GM23338 (cell line): ENCODE data around the gene PHTF2. TPM values are rescaled to one million over a fixed set of nuclear protein-coding genes. Genes with fewer than 3 reads are reported as not detected.

Source experiments
- ATAC-seq: fragments of 200-7000 bp; cut with Tn5 transposase; 3 replicates; pipeline ENCODE4 v1.9.1; 2020
- DNase-seq: peaks from one replicate; pipeline ENCODE4 v3.0.0-alpha.2; 2015; ENCODE audit warnings: low spot score
- H2AFZ ChIP-seq: fragments of 200-600 bp; sonication (generic); 2 replicates; pipeline ENCODE4 v1.8.0; 2016; ENCODE audit warnings: antibody characterized with exemption, mild to moderate bottlenecking, moderate library complexity
- H3F3A ChIP-seq: fragments of 200-600 bp; sonication (generic); replicated peaks from 2 replicates; pipeline ENCODE4 v1.8.0; 2017; ENCODE audit warnings: antibody characterized with exemption, mixed run types, low read depth
- H3K27ac ChIP-seq: fragments of 200-600 bp; sonication (generic); 2 replicates; pipeline ENCODE4 v1.6.1; 2016; ENCODE audit warnings: low read depth
- H3K27me3 ChIP-seq: fragments of 200-600 bp; sonication (generic); 2 replicates; pipeline ENCODE4 v1.8.0; 2016; ENCODE audit warnings: mild to moderate bottlenecking, mixed run types, moderate library complexity; ENCODE audit not compliant: insufficient read depth
- H3K36me3 ChIP-seq: fragments of 200-600 bp; sonication (generic); 2 replicates; pipeline ENCODE4 v1.8.0; 2016; ENCODE audit warnings: mild to moderate bottlenecking; ENCODE audit not compliant: insufficient read depth
- H3K4me1 ChIP-seq: fragments of 200-600 bp; sonication (generic); 2 replicates; pipeline ENCODE4 v1.8.0; 2016; ENCODE audit warnings: mild to moderate bottlenecking, moderate library complexity; ENCODE audit not compliant: insufficient read depth
- H3K4me2 ChIP-seq: fragments of 200-600 bp; sonication (generic); 2 replicates; pipeline ENCODE4 v1.7.1; 2017; ENCODE audit warnings: mixed run types
- H3K4me3 ChIP-seq: fragments of 200-600 bp; sonication (generic); 2 replicates; pipeline ENCODE4 v1.6.1; 2016; ENCODE audit warnings: mixed run types
- H3K79me2 ChIP-seq: fragments of 200-600 bp; sonication (generic); replicated peaks from 2 replicates; pipeline ENCODE4 v1.8.0; 2017; ENCODE audit warnings: mild to moderate bottlenecking; ENCODE audit not compliant: insufficient read depth
- H3K9me2 ChIP-seq: fragments of 200-600 bp; sonication (generic); 2 replicates; pipeline ENCODE4 v1.8.0; 2017; ENCODE audit not compliant: insufficient read depth
- H4K20me1 ChIP-seq: fragments of 200-600 bp; sonication (generic); replicated peaks from 2 replicates; pipeline ENCODE4 v1.8.0; 2017; ENCODE audit warnings: mild to moderate bottlenecking; ENCODE audit not compliant: insufficient read depth
- H3K27ac Mint-ChIP-seq: 2 replicates; pipeline ENCODE4 v1.8.0; 2020; ENCODE audit warnings: inconsistent platforms, mild to moderate bottlenecking, moderate library complexity, mixed read lengths
- H3K27me3 Mint-ChIP-seq: 3 replicates; pipeline ENCODE4 v1.8.0; 2022; ENCODE audit warnings: low read depth, mild to moderate bottlenecking, moderate library complexity, mixed read lengths, inconsistent platforms; ENCODE audit not compliant: insufficient read depth, poor library complexity
- H3K36me3 Mint-ChIP-seq: 3 replicates; pipeline ENCODE4 v1.8.0; 2021; ENCODE audit warnings: low read depth, mild to moderate bottlenecking, inconsistent platforms, moderate library complexity, mixed read lengths
- H3K4me1 Mint-ChIP-seq: 3 replicates; pipeline ENCODE4 v1.8.0; 2020; ENCODE audit warnings: mild to moderate bottlenecking, inconsistent platforms, mixed read lengths
- H3K4me3 Mint-ChIP-seq: 3 replicates; pipeline ENCODE4 v1.8.0; 2021; ENCODE audit warnings: moderate library complexity, mild to moderate bottlenecking, inconsistent platforms, mixed read lengths
- H3K9me3 Mint-ChIP-seq: 3 replicates; pipeline ENCODE4 v1.8.0; 2020; ENCODE audit warnings: moderate library complexity, mild to moderate bottlenecking, inconsistent platforms, mixed read lengths
- CREB1 ChIP-seq: fragments of 250-450 bp; sonication (Bioruptor Pico); IDR thresholded peaks from 2 replicates; pipeline ENCODE4 v1.5.0; 2020; ENCODE audit warnings: low read depth, mild to moderate bottlenecking, moderate library complexity
- CTCF ChIP-seq, 2 experiments: fragments of 200-600 bp in 1 of 2; sonication (generic) in 1 of 2; conservative IDR thresholded peaks; 2 replicates each; pipeline versions ENCODE4 v1.5.1 to v1.6.1; 2016 to 2017; ENCODE audit warnings: antibody characterized with exemption in 2 of 2, low read depth in 2 of 2, mild to moderate bottlenecking in 2 of 2, moderate library complexity in 1 of 2
- ETS1 ChIP-seq: IDR thresholded peaks from 2 replicates; pipeline ENCODE4 v1.6.1; 2016; ENCODE audit warnings: antibody characterized with exemption
- EZH2 ChIP-seq: fragments of 200-600 bp; sonication (generic); IDR thresholded peaks from one replicate; pipeline ENCODE4 v1.8.0; 2017; ENCODE audit warnings: antibody characterized with exemption, mild to moderate bottlenecking, low read depth; ENCODE audit not compliant: unreplicated experiment
- EZH2phosphoT487 ChIP-seq: fragments of 200-600 bp; sonication (generic); IDR thresholded peaks from one replicate; pipeline ENCODE4 v1.8.1; 2018; ENCODE audit warnings: antibody characterized with exemption; ENCODE audit not compliant: unreplicated experiment
- JUNB ChIP-seq: IDR thresholded peaks from one replicate; pipeline ENCODE4 v1.6.1; 2016; ENCODE audit warnings: antibody characterized with exemption; ENCODE audit not compliant: unreplicated experiment
- NANOG ChIP-seq: IDR thresholded peaks from 2 replicates; pipeline ENCODE4 v1.6.1; 2016; ENCODE audit warnings: antibody characterized with exemption, borderline replicate concordance
- POLR2AphosphoS5 ChIP-seq: IDR thresholded peaks from 2 replicates; pipeline ENCODE4 v1.6.1; 2016; ENCODE audit warnings: antibody characterized with exemption, low read depth
- REST ChIP-seq: IDR thresholded peaks from one replicate; pipeline ENCODE4 v1.6.1; 2018; ENCODE audit warnings: antibody characterized with exemption; ENCODE audit not compliant: unreplicated experiment
- STAT1 ChIP-seq: IDR thresholded peaks from one replicate; pipeline ENCODE4 v1.6.1; 2016; ENCODE audit warnings: antibody characterized with exemption; ENCODE audit not compliant: unreplicated experiment
- ZNF114 ChIP-seq: fragments of 250-450 bp; sonication (Bioruptor Pico); IDR thresholded peaks from 2 replicates; pipeline ENCODE4 v1.5.0; 2020; ENCODE audit warnings: mild to moderate bottlenecking, moderate library complexity
- ZNF331 ChIP-seq: fragments of 250-450 bp; sonication (Bioruptor Pico); IDR thresholded peaks from 2 replicates; pipeline ENCODE4 v1.5.0; 2020; ENCODE audit warnings: low read depth, mild to moderate bottlenecking, moderate library complexity
- ZNF462 ChIP-seq: fragments of 250-450 bp; sonication (Bioruptor Pico); IDR thresholded peaks from 2 replicates; pipeline ENCODE4 v1.5.0; 2020; ENCODE audit warnings: mild to moderate bottlenecking, moderate library complexity
- polyA plus RNA-seq: library from polyadenylated mRNA; unstranded; fragments of >200 nt; fragmentation: Nextera tagmentation; extraction: Ambion mirVana; gene quantifications from 2 replicates; pipeline ENCODE4 v1.2.1, GENCODE V29; 2016
- total RNA-seq: library from RNA; depleted of rRNA; stranded (reverse); fragments of >200 nt; shearing (Covaris generic); gene quantifications from 2 replicates; pipeline ENCODE4 v1.2.3, GENCODE V29; 2014

PHTF2 gene
- total and polyA plus RNA-seq, 2 experiments from 2014 or later: 14.6 to 24.1 TPM

- Histone ChIP-seq H3K79me2 (no peaks in the 10 kb centered on the region), H4K20me1 (no peaks in the 10 kb centered on the region), H2AFZ (no peak overlapping the region), H3K4me3 (no peak overlapping the region), H3K36me3 (no peaks in the 10 kb centered on the region), H3K9me2 (0 out of 2 replicates have a peak, but pooled peaks cover 5% of the 10 kb centered on the region), H3K27me3 (no peaks in the 10 kb centered on the region), H3F3A (no peaks in the 10 kb centered on the region; the same call in 1 of the 2 replicates), H3K4me1 (peaks cover 7% of the 10 kb centered on the region; the same call in 1 of the 2 replicates), H3K27ac (no peak overlapping the region), H3K4me2 (no peak overlapping the region)
- DNase-seq: no peak
- peaks cover 12% of the 10 kb centered on the region for H3K4me1 Mint-ChIP-seq
- H3K27ac Mint-ChIP-seq: no peak overlapping the region
- H3K27me3 Mint-ChIP-seq: peaks cover 1% of the 10 kb centered on the region
- H3K9me3 Mint-ChIP-seq: no peaks in the 10 kb centered on the region
- no peak overlapping the region for H3K4me3 Mint-ChIP-seq
- ATAC-seq: no peak
- no peaks in the 10 kb centered on the region for H3K36me3 Mint-ChIP-seq
- no peak for TF ChIP-seq EZH2
- no peak for TF ChIP-seq ZNF331 (CRISPR knock-in tag)
- TF ChIP-seq ETS1: no peak
- no peak for TF ChIP-seq CTCF (conservative IDR thresholded peaks at IDR 0.05; ENCODE audit: low read depth in 2 of 2)
- TF ChIP-seq NANOG: no peak
- TF ChIP-seq ZNF114 (CRISPR knock-in tag): no peak
- no peak for TF ChIP-seq JUNB
- no peak for TF ChIP-seq REST
- no peak for TF ChIP-seq ZNF462
- TF ChIP-seq STAT1: no peak
- TF ChIP-seq POLR2AphosphoS5: no peak
- TF ChIP-seq EZH2phosphoT487: no peak
- TF ChIP-seq CREB1 (CRISPR knock-in tag): no peak
These were observed 79.9 kb downstream of the PHTF2 start for GRCh38 chr7:77878500-77878899.
